GM18868 (cell line): ENCODE results near the gene HAPLN3.

Source experiments
- ATAC-seq: cut with Tn5 transposase; IDR thresholded peaks from one replicate; pipeline ENCODE4 v1.9.1; 2021; ENCODE audit warnings: mild to moderate bottlenecking, moderate library complexity; ENCODE audit not compliant: unreplicated experiment

HAPLN3 gene

GRCh38 chr15:88911766-88912118 is 16.4 kb upstream of the HAPLN3 start:
- ATAC-seq = no peak

- ATAC-seq = no peak
Observed at GRCh38 chr15:88909956-88910831, 14.8 kb upstream of the HAPLN3 start.

GRCh38 chr15:88908697-88909621 is 13.6 kb upstream of the HAPLN3 start:
- ATAC-seq = no peak

GRCh38 chr15:88908123-88908522 is 12.8 kb upstream of the HAPLN3 start:
- no peak for ATAC-seq

- no peak for ATAC-seq
Observed at GRCh38 chr15:88907111-88907510, 11.8 kb upstream of the HAPLN3 start.

- ATAC-seq = no peak
Observed at GRCh38 chr15:88906551-88906950, 11.2 kb upstream of the HAPLN3 start.

- ATAC-seq = no peak
Observed at GRCh38 chr15:88906130-88906529, 10.8 kb upstream of the HAPLN3 start.

- ATAC-seq = no peak
Observed at GRCh38 chr15:88905576-88905975, 10.2 kb upstream of the HAPLN3 start.

GRCh38 chr15:88904624-88905327 is 9.4 kb upstream of the HAPLN3 start:
- peak; percentile 86 for ATAC-seq

- ATAC-seq = no peak
Observed at GRCh38 chr15:88904257-88904623, 8.9 kb upstream of the HAPLN3 start.

- ATAC-seq = no peak
Observed at GRCh38 chr15:88902846-88903245, 7.5 kb upstream of the HAPLN3 start.

- ATAC-seq = no peak
Observed at GRCh38 chr15:88902221-88902835, 7.0 kb upstream of the HAPLN3 start.

- no peak for ATAC-seq
Observed at GRCh38 chr15:88901508-88902220, 6.3 kb upstream of the HAPLN3 start.

- no peak for ATAC-seq
Observed at GRCh38 chr15:88900982-88901418, 5.7 kb upstream of the HAPLN3 start.

GRCh38 chr15:88900309-88900981 is 5.1 kb upstream of the HAPLN3 start:
- ATAC-seq = no peak

GRCh38 chr15:88899251-88899650 is 3.9 kb upstream of the HAPLN3 start:
- ATAC-seq = no peak

GRCh38 chr15:88898736-88899135 is 3.4 kb upstream of the HAPLN3 start:
- no peak for ATAC-seq

GRCh38 chr15:88897456-88898194 is 2.3 kb upstream of the HAPLN3 start:
- peak; percentile 71 for ATAC-seq

- ATAC-seq = no peak
Observed at GRCh38 chr15:88897142-88897455, 1.8 kb upstream of the HAPLN3 start.
